Sigmoid colon (tissue), 7 donors: ENCODE measurements around the gene ITPRIP. TPM values are rescaled to one million over a fixed set of nuclear protein-coding genes. Genes with fewer than 3 reads are reported as not detected.

Experiments used
- DNase-seq: peaks from one replicate; pipeline ENCODE4 v3.0.0-alpha.2; 2019
- H3K27ac ChIP-seq, 4 donors: fragments of 200-600 bp; sonication (generic); one replicate each; pipeline ENCODE4 v1.5.1; 2016 to 2019; ENCODE audit warnings: mild to moderate bottlenecking in 1 of 4
- H3K27me3 ChIP-seq, 3 donors: fragments of 200-600 bp; sonication (generic); one replicate each; pipeline ENCODE4 v1.5.1; 2019; ENCODE audit warnings: mild to moderate bottlenecking in 1 of 3
- H3K36me3 ChIP-seq, 4 donors: fragments of 200-600 bp; sonication (generic); one replicate each; pipeline ENCODE4 v1.5.1; 2016 to 2019
- H3K4me1 ChIP-seq, 4 donors: fragments of 200-600 bp; sonication (generic); one replicate each; pipeline ENCODE4 v1.5.1; 2017 to 2019
- H3K4me3 ChIP-seq, 4 donors: fragments of 200-600 bp; sonication (generic); one replicate each; pipeline ENCODE4 v1.5.1; 2017 to 2019; ENCODE audit warnings: mild to moderate bottlenecking in 2 of 4, moderate library complexity in 1 of 4
- H3K9me3 ChIP-seq, 4 donors: fragments of 200-600 bp in 3 of 4; sonication (generic) in 3 of 4; one replicate each; pipeline versions ENCODE4 v1.5.1 to v1.6.1; 2013 to 2019
- CTCF ChIP-seq, 4 experiments: fragments of 450-650 bp in 3 of 4; fragments of 200-600 bp in 1 of 4; IDR thresholded peaks; one replicate each; pipeline ENCODE4 v1.5.1; 2016 to 2019; ENCODE audit warnings: antibody characterized with exemption in 4 of 4, mild to moderate bottlenecking in 3 of 4, moderate library complexity in 2 of 4
- EP300 ChIP-seq, 4 donors: sonication (generic); formaldehyde crosslinking; IDR thresholded peaks; one replicate each; pipeline ENCODE4 v1.6.1; 2017; ENCODE audit warnings: antibody characterized with exemption in 4 of 4
- POLR2A ChIP-seq, 2 donors: fragments of 450-650 bp; IDR thresholded peaks; one replicate each; pipeline ENCODE4 v1.6.1; 2016; ENCODE audit warnings: antibody characterized with exemption in 2 of 2, mild to moderate bottlenecking in 2 of 2, moderate library complexity in 2 of 2
- POLR2AphosphoS5 ChIP-seq, 4 donors: sonication (generic); formaldehyde crosslinking; IDR thresholded peaks; one replicate each; pipeline ENCODE4 v1.6.1; 2017; ENCODE audit warnings: antibody characterized with exemption in 4 of 4
- WGBS, 2 donors: extraction: QIAGEN DNeasy Blood & Tissue Kit; methylation state at CpG; one replicate each; pipeline ENCODE4 v1.1.7; 2013; 5-methylcytosine and 5-hydroxymethylcytosine counted together
- intact Hi-C: fragments of 100-400 bp; cut with DNase I; formaldehyde crosslinking; loops from one replicate; pipeline ENCODE4 v1.15.1; 2023
- polyA plus RNA-seq, 3 donors: library from polyadenylated mRNA; stranded (reverse); fragments of 200-250 nt; gene quantifications; one replicate each; pipeline ENCODE4 v1.2.3, GENCODE V29; 2013
- total RNA-seq, 4 donors: library from RNA; depleted of rRNA; stranded (reverse); fragments of >200 nt; gene quantifications; one replicate each; pipeline ENCODE4 v1.1.0, GENCODE V29; 2016
- donor health status: healthy with polysubstance abuse.
- donor health status: Bipolar disorder and iron deficiency.
- donor health status: healthy.

ITPRIP gene
- total and polyA plus RNA-seq, 7 donors: 1.2 to 22.4 (median 11.4) TPM

- no peaks in the 10 kb centered on the region for H3K9me3 ChIP-seq
- H3K4me1 ChIP-seq: peaks cover 0 to 96% (median 94%) of the 10 kb centered on the region in 4 donors
- WGBS, 2 donors: 82 to 87% methylated on average over 6 of the region's 6 CpGs
- TF ChIP-seq EP300 (IDR thresholded peaks at IDR 0.05) (no peak), POLR2A (IDR thresholded peaks at IDR 0.05) (no peak)
- no peaks in the 10 kb centered on the region for H3K27me3 ChIP-seq
- intact Hi-C loops: no loop called here
- peak; percentile 67 for DNase-seq
- H3K36me3 ChIP-seq: no peaks in the 10 kb centered on the region
- H3K27ac ChIP-seq: peak overlapping the region in 3 of 4 donors; percentile 46 to 75 (median 53)
- no peak overlapping the region for H3K4me3 ChIP-seq
Measured at GRCh38 chr10:104321226-104321625, 17.0 kb downstream of the ITPRIP start.

DNA sequence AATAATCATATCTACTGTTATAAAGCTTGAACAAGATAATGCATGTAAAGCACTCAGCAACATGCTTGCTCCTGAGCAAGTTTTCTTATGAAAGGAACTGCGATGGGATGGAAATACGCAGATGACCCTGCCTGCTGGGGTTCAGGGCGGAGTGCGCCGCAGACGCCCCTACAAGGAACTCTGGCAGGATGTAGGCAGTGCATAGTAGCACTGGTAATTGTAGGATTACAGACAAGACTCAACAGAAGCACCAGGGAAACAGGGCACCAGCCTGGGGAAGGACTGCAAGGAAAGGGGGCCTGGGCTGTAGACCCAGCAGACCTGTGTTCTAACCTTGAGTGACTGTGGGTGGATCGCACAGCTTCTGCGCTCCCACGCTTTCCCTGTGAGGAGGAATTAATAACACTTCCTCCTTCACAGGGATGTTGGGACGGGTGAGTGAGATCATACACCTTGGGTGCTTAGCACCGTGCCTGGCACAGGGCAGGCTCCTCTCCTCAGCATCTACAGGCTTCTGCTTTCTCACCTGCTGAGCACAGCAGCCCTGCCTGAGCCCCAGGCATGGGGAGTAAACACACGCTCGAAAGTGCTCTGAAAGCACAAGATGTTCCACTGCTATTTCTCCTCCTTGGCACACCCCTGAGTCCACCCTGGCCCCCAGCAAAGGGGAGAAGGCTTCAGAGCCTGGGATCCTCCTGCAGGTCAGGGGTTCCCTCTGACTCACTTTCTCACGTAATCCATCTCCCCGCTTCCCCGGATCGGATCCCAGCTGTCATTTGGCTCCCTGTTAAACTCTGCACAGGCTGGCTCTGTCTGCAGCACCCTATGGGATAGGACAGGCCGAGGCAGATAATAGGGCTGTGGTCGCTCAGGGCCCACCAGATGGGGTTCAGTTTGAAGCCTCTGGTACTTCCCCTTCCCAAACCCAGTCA lies 19.2 kb downstream of the ITPRIP start:
- H3K36me3 ChIP-seq: peaks cover 15 to 18% (median 18%) of the 10 kb centered on the region in 4 donors
- 80 to 86% methylated on average over 19 of the region's 19 CpGs for WGBS, 2 donors
- H3K4me3 ChIP-seq: no peak overlapping the region
- TF ChIP-seq POLR2A (IDR thresholded peaks at IDR 0.05): no peak
- peak in 3 of 4 donors; percentile 24 to 58 (median 42) for TF ChIP-seq POLR2AphosphoS5 (IDR thresholded peaks at IDR 0.05)
- DNase-seq: peak; percentile 91
- no peaks in the 10 kb centered on the region for H3K9me3 ChIP-seq
- peaks cover 0 to 80% (median 74%) of the 10 kb centered on the region in 4 donors for H3K4me1 ChIP-seq
- peak overlapping the region; percentile 32 to 75 (median 60) for H3K27ac ChIP-seq
- H3K27me3 ChIP-seq: no peaks in the 10 kb centered on the region
- intact Hi-C loops: no loop called here

DNA sequence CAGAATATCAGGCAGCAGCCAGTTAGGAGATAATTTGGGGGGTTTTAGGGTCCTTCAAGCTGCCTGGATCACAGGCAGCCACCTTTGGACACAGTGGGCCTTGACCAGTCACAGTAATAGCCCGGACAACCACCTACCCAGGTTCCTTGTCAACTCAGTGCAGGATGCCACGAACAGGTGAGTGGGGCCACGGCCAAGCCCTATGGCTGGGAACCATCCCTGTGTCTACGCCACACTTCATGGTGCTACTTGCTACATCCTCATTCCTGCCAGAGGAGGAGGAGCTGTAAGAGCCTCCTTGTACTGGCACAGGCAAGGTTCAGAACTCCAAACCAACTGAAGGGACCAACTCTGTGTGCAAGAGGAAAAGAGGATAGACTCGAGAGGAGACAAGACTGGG lies 19.9 kb downstream of the ITPRIP start:
- Histone ChIP-seq H3K9me3 (no peaks in the 10 kb centered on the region), H3K4me1 (peaks cover 0 to 72% (median 67%) of the 10 kb centered on the region in 4 donors), H3K4me3 (no peak overlapping the region), H3K27me3 (no peaks in the 10 kb centered on the region), H3K27ac (peak overlapping the region; percentile 2 to 75 (median 60)), H3K36me3 (peaks cover 19 to 26% (median 24%) of the 10 kb centered on the region in 4 donors)
- WGBS, 2 donors: 95 to 96% methylated on average over 5 of the region's 5 CpGs
- DNase-seq: peak; percentile 51
- intact Hi-C loops: no loop called here
- no peak for TF ChIP-seq CTCF (IDR thresholded peaks at IDR 0.05)
- no peak for TF ChIP-seq POLR2A (IDR thresholded peaks at IDR 0.05)
- TF ChIP-seq POLR2AphosphoS5 (IDR thresholded peaks at IDR 0.05): no peak
- no peak for TF ChIP-seq EP300 (IDR thresholded peaks at IDR 0.05)

GRCh38 chr10:104317726-104318299 lies 20.5 kb downstream of the ITPRIP start:
- no peaks in the 10 kb centered on the region for H3K9me3 ChIP-seq
- H3K27me3 ChIP-seq: no peaks in the 10 kb centered on the region
- H3K4me1 ChIP-seq: peaks cover 0 to 68% (median 62%) of the 10 kb centered on the region in 4 donors
- TF ChIP-seq POLR2A (IDR thresholded peaks at IDR 0.05) (no peak), POLR2AphosphoS5 (IDR thresholded peaks at IDR 0.05) (no peak), CTCF (IDR thresholded peaks at IDR 0.05) (no peak), EP300 (IDR thresholded peaks at IDR 0.05) (no peak)
- peak overlapping the region; percentile 2 to 75 (median 60) for H3K27ac ChIP-seq
- peak; percentile 64 for DNase-seq
- intact Hi-C loops: no loop called here
- H3K4me3 ChIP-seq: no peak overlapping the region
- WGBS, 2 donors: 84 to 86% methylated on average over 7 of the region's 7 CpGs
- peaks cover 19 to 31% (median 29%) of the 10 kb centered on the region in 4 donors for H3K36me3 ChIP-seq

DNA sequence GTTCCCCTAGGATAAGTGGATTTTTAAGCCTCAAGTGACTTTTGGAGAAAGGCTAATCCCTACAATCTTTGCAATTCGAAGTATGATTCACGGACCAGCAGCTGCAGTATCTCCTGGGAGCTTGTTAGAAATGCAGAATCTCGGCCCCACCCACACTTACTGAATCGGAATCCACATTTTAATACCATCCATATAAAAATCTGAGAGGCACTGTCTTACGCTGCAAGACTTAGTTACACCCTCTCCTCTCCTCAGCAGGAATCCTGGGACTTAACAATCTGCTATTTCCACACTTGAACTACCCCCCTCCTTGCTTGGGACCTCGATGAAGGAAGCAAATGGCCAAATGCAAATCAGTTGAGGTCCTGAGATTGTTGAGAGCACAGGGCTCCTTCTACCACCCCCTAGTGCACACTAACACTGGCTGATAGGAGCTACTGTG lies 21.0 kb downstream of the ITPRIP start:
- Histone ChIP-seq H3K9me3 (no peaks in the 10 kb centered on the region), H3K4me3 (no peak overlapping the region), H3K4me1 (peaks cover 0 to 63% (median 57%) of the 10 kb centered on the region in 4 donors), H3K27me3 (no peaks in the 10 kb centered on the region), H3K36me3 (peaks cover 19 to 36% (median 34%) of the 10 kb centered on the region in 4 donors), H3K27ac (peak overlapping the region; percentile 2 to 75 (median 60))
- DNase-seq: peak; percentile 78
- 52 to 60% methylated on average over 6 of the region's 6 CpGs for WGBS, 2 donors
- intact Hi-C loops: no loop called here
- no peak for TF ChIP-seq CTCF (IDR thresholded peaks at IDR 0.05)
- peak in 1 of 4 donors; percentile 10 for TF ChIP-seq POLR2AphosphoS5 (IDR thresholded peaks at IDR 0.05)
- no peak for TF ChIP-seq POLR2A (IDR thresholded peaks at IDR 0.05)
